Measurements from ENCODE around the gene ID2. TPM values are rescaled to one million over a fixed set of nuclear protein-coding genes. Genes with fewer than 3 reads are reported as not detected.

Gene ID2
- total and polyA plus RNA-seq, 7 donors: 154 to 615 (median 376) TPM

DNA sequence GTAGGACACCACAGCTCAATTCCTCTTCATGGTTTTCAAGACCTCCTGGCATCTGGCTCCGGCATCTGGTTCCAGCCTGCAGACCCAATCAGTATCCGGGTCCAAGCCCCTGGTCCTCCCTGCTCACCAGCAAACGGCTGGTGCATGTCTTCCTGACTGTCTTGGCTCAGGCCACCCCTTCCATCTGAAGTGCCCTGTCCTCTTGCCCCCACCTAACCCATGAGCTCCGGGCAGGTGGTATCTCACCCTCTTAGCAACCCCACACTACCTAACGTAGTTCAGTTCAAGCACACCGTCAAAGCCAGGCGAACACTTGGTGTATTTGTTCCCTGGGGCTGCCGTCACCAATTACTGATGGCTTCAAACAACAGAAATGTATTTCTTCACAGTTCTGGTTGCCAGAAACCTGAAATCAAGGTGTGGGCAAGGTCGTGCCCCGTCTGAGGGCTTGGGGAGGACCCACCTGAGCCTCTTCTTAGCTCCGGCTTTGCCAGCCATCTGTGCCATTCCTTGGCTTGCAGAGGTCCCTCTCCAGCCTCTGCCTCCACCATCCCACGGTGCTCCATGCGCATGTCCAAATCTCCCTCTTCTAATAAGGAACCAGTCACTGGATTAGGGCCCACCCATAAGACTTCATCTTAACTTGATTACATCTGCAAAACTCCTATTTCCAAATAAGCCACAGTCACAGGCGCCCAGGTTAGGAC is 47.2 kb upstream of the ID2 start:
- 95% methylated on average over 14 of the region's 14 CpGs for WGBS, 2 donors
- intact Hi-C loops (cut with DNase I): no loop called here

DNA sequence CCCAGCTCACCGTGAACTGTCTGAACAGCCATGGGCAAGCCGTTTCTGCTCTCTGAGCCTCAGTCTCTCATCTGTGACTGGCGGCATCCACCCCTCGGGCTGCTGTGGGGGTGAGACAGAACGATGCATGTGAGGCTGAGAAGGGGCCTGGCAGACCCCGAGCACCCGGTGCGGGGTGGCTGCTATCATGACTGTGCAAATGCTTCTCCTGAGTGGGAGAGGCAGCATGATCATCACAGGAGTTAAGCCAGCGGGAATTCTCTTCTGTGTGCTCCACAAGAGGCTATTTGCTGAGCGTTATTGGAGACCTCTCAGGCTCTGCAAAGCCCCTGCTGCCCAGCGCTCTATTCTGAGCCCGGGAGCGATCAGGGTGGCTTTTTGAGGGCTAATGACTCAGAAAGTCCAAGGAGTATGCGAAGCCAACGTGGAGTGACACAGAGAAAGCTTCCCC is 45.8 kb upstream of the ID2 start:
- TF ChIP-seq POLR2A (IDR thresholded peaks at IDR 0.05): no peak
- TF ChIP-seq, protein P1, sequence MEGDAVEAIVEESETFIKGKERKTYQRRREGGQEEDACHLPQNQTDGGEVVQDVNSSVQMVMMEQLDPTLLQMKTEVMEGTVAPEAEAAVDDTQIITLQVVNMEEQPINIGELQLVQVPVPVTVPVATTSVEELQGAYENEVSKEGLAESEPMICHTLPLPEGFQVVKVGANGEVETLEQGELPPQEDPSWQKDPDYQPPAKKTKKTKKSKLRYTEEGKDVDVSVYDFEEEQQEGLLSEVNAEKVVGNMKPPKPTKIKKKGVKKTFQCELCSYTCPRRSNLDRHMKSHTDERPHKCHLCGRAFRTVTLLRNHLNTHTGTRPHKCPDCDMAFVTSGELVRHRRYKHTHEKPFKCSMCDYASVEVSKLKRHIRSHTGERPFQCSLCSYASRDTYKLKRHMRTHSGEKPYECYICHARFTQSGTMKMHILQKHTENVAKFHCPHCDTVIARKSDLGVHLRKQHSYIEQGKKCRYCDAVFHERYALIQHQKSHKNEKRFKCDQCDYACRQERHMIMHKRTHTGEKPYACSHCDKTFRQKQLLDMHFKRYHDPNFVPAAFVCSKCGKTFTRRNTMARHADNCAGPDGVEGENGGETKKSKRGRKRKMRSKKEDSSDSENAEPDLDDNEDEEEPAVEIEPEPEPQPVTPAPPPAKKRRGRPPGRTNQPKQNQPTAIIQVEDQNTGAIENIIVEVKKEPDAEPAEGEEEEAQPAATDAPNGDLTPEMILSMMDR (IDR thresholded peaks at IDR 0.05): no peak
- TF ChIP-seq POLR2AphosphoS5 (IDR thresholded peaks at IDR 0.05): no peak
- no peak for TF ChIP-seq EP300 (IDR thresholded peaks at IDR 0.05)
- intact Hi-C loops (cut with DNase I): no loop called here
- WGBS, 2 donors: 89% methylated on average over 15 of the region's 15 CpGs
- no peaks in the 10 kb centered on the region for H3K9me3 ChIP-seq
- H3K4me3 ChIP-seq: no peak overlapping the region
- DNase-seq: peak; percentile 52
- H3K27me3 ChIP-seq: no peaks in the 10 kb centered on the region
- H3K4me1 ChIP-seq: peaks cover 0 to 15% (median 12%) of the 10 kb centered on the region in 4 donors
- peak overlapping the region in 1 of 4 donors; percentile 57 for H3K27ac ChIP-seq
- H3K36me3 ChIP-seq: no peaks in the 10 kb centered on the region

More for the DNA sequence above, 47.2 kb upstream of the ID2 start:
- no peak for DNase-seq
- Histone ChIP-seq H3K27me3 (no peaks in the 10 kb centered on the region), H3K4me1 (peaks cover 0 to 15% (median 12%) of the 10 kb centered on the region in 4 donors), H3K27ac (no peak overlapping the region), H3K9me3 (no peaks in the 10 kb centered on the region), H3K4me3 (no peak overlapping the region), H3K36me3 (no peaks in the 10 kb centered on the region)
- TF ChIP-seq POLR2A (IDR thresholded peaks at IDR 0.05) (no peak), EP300 (IDR thresholded peaks at IDR 0.05) (no peak), POLR2AphosphoS5 (IDR thresholded peaks at IDR 0.05) (no peak)
- TF ChIP-seq, protein P1 (IDR thresholded peaks at IDR 0.05): no peak

DNA sequence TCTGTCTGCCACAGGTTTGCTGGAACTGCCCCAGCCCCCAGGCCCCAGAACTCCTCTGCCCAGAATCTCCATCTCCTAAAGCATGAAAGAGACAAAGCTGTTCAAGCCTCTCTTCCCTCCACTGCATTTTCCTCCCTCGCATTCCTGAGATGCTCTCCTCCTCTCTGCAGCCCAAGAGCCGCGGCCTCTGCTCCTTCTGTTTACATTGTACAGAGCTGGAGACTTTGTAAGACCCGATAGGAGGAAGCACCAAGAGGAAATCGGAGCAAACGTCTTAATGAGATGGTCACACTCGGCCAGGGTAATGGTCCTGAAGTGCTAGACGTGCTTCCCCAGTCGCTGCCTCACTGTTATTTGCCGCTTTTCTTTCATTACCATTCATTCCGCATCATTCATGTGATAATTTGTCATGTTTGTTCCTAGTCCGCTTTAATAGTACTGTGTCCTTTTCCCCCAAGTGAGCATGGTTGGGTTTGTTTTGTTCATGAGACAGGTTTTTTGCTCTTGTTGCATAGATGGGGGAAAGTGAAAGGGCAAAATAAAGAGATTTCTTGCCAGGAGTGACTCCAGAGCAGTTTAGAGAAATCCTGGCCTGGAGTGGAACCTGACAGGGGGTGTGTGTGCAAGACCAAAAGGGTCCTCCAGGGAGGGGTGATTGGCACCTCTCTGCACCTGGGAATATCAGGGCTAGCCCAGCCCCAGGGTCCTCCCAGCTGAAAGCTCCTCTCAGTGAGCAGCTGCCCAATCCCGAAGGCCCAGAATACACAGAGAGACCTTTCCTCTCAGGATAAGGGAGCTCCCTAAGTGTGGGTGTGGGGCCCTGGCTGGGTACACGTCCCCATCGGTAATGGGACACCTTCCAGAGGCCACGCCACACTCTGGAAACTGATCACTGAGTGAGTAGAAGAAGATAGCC is 44.9 kb upstream of the ID2 start:
- 76 to 78% methylated on average over 16 of the region's 16 CpGs for WGBS, 2 donors
- Histone ChIP-seq H3K27me3 (no peaks in the 10 kb centered on the region), H3K9me3 (no peaks in the 10 kb centered on the region), H3K4me3 (no peak overlapping the region), H3K4me1 (peaks cover 0 to 15% (median 12%) of the 10 kb centered on the region in 4 donors), H3K27ac (peak overlapping the region in 3 of 4 donors; percentile 7 to 57 (median 24)), H3K36me3 (no peaks in the 10 kb centered on the region)
- TF ChIP-seq POLR2AphosphoS5 (IDR thresholded peaks at IDR 0.05): no peak
- TF ChIP-seq, protein P1 (IDR thresholded peaks at IDR 0.05): no peak
- TF ChIP-seq EP300 (IDR thresholded peaks at IDR 0.05): no peak
- no peak for TF ChIP-seq POLR2A (IDR thresholded peaks at IDR 0.05)
- intact Hi-C loops (cut with DNase I): no loop called here
- peak; percentile 60 for DNase-seq

DNA sequence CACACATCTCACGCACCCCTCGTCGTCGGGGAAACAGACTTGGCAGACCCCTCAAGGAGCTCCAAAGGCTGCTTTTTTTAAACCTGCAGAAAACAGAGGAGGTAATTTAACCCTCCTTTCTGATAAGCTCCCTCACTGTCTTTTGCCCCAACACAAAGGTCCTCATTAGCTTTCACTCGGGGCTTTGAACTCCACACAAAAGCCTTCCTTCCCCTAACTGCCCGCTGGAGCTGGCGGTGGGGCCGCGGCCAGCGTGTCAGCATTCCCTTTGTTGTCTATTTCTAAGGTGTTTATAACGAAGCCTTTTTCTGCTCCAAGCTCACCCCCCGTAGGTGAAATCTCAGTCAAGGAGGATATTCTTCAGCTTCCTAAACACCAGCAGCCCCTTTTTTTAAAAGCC is 43.5 kb upstream of the ID2 start:
- intact Hi-C loops (cut with DNase I): no loop called here
- H3K27ac ChIP-seq: no peak overlapping the region
- no peaks in the 10 kb centered on the region for H3K27me3 ChIP-seq
- DNase-seq: peak; percentile 36
- H3K4me1 ChIP-seq: peaks cover 0 to 21% (median 12%) of the 10 kb centered on the region in 4 donors
- no peaks in the 10 kb centered on the region for H3K36me3 ChIP-seq
- no peaks in the 10 kb centered on the region for H3K9me3 ChIP-seq
- no peak overlapping the region for H3K4me3 ChIP-seq
- WGBS, 2 donors: 92 to 93% methylated on average over 12 of the region's 12 CpGs
- TF ChIP-seq POLR2AphosphoS5 (IDR thresholded peaks at IDR 0.05): no peak

DNA sequence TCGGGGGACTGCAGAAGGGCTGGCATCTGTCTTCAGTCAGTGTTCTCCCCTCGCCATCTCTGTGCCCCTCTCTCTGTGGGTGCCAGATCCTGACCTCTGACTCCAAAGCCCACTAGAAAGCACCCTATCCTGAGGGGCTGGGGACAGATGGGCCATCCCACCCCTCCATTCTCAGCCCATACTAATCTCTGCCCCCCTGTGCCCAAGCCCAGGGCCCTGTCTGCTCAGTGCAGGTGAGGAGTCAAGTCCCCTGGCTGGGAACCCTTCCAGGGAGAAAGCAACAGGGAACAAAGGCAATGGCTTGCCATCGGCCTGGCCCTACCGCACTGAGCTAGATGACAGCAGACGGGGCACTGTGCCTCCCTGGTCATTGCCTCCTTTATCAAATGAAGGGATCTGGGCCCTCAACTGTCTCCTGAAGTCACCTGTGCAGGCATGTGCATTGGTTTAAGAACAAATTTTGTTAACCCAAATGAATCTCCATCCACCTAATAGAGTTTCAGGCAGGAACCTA is 42.7 kb upstream of the ID2 start:
- DNase-seq: no peak

More for the DNA sequence above, 42.7 kb upstream of the ID2 start:
- TF ChIP-seq, protein P1 (IDR thresholded peaks at IDR 0.05): no peak
- TF ChIP-seq EP300 (IDR thresholded peaks at IDR 0.05) (no peak), POLR2A (IDR thresholded peaks at IDR 0.05) (no peak), POLR2AphosphoS5 (IDR thresholded peaks at IDR 0.05) (no peak)
- no peak overlapping the region for H3K27ac ChIP-seq
- H3K4me1 ChIP-seq: peaks cover 0 to 26% (median 12%) of the 10 kb centered on the region in 4 donors
- WGBS, 2 donors: 96 to 97% methylated on average over 5 of the region's 5 CpGs
- no peak overlapping the region for H3K4me3 ChIP-seq
- H3K9me3 ChIP-seq: no peaks in the 10 kb centered on the region
- no peaks in the 10 kb centered on the region for H3K27me3 ChIP-seq
- intact Hi-C loops (cut with DNase I): no loop called here
- H3K36me3 ChIP-seq: no peaks in the 10 kb centered on the region
